LNCAP (cell line): Measurements from ENCODE around the gene TBC1D9B.

Experiments used
- TF ChIP-seq, protein P1 (sequence below): fragments of 450-650 bp; IDR thresholded peaks from 2 replicates; pipeline ENCODE4 v1.5.1; 2017; ENCODE audit warnings: mild to moderate bottlenecking

Gene TBC1D9B

GRCh38 chr5:179817470-179817840, 90.2 kb downstream of the TBC1D9B start:
- TF ChIP-seq, protein P1, sequence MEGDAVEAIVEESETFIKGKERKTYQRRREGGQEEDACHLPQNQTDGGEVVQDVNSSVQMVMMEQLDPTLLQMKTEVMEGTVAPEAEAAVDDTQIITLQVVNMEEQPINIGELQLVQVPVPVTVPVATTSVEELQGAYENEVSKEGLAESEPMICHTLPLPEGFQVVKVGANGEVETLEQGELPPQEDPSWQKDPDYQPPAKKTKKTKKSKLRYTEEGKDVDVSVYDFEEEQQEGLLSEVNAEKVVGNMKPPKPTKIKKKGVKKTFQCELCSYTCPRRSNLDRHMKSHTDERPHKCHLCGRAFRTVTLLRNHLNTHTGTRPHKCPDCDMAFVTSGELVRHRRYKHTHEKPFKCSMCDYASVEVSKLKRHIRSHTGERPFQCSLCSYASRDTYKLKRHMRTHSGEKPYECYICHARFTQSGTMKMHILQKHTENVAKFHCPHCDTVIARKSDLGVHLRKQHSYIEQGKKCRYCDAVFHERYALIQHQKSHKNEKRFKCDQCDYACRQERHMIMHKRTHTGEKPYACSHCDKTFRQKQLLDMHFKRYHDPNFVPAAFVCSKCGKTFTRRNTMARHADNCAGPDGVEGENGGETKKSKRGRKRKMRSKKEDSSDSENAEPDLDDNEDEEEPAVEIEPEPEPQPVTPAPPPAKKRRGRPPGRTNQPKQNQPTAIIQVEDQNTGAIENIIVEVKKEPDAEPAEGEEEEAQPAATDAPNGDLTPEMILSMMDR: no peak

DNA sequence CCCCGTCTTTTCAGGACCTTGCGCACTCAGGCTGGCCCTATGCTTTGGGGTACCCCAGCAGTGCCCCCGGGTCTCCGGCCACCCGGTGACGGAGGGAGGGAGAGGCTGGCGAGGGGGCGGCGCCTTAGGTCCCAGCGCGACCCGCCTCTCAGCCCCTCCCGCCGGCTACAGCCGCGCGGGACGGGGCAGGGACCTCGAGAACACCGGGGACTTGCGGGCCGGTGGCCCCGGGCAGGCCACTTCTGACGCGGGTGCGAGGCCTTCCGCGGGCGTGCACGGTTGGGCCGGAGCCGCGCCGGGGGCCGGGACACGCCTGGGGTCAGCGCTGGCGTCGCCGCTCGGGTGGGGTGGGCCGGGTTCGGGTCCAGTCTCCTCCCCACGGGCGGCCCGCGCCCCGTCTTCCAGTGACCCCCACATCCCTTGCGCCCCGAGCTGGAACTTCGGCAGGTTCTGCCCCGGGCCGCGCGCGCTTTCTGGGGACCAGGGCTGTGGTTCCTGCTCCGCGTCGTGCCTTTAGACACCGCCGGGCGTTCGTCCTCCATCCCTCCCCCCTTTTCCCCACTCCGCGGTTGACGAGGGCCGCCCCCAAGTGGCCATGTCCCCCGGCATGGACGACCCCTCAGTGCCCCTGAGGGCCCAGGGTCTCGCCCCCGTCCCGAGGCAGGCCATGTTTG, 90.8 kb downstream of the TBC1D9B start:
- TF ChIP-seq, protein P1: no peak

DNA sequence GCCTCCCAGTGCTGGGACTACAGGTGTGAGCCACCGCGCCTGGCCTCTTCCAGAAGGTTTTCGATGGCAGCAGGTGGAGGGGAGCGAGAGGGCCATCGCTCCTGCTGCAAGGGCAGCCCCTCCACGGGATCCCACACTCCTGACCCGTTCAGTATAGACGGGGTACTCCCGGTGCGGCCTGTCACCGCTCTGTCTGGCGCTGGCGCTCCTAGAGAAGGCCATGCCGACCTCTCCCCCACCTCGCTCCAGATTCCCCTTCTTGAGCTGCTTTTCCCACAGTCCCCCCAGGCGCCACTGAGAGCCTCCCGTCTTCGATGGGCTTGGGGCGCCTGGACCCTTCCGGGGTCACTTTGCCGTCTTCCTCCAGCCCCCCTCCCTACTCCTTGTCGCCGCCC, 91.3 kb downstream of the TBC1D9B start:
- TF ChIP-seq, protein P1: no peak

GRCh38 chr5:179815491-179816249, 92.0 kb downstream of the TBC1D9B start:
- TF ChIP-seq, protein P1: no peak

DNA sequence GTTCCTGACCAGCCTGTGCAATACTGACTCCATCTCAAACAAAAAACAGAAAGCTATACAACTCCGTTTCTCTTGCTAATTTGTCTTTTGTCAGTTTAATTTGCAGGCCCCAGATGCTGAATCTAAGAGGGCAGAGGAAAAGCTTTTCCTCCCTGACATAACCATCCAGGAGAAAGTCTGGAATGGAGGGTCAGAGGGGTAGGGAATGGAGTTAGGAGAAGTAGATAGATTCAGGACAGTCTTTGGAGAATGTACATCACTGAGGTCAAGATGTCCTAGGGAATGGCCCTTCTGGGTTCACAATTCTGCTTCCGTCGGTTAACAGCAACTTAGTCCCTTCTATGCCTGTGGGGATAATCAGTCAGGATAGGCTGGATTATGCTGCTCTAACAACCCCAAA, 93.6 kb downstream of the TBC1D9B start:
- TF ChIP-seq, protein P1: no peak

DNA sequence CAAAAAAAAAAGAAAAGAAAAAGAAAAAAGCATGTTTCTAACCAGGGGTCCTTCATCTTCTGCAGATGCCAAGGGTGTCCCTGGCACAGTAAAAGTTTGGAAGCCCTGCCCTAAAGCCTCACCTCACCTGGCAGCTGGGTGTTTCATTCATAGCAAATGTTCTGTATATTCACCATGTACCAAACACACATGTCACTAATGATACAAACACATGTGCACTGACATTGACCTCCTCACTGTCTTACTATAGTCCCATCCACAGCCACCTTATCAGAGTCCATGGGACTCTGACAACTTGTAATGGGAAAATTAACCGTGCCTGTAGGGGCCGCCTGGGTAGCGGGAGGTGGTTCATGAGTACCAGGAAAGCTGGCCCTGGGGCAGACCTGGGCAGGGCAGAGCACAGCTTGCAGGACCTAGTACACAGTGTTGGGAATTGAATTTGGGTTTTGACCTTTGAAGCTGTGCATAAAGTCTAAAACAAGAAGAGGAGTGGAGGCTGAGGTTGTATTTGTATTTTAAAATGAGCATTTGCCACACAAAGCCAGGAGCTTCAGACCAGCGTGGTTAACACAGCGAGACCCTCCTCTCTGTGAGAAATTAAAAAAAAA, 94.6 kb downstream of the TBC1D9B start:
- TF ChIP-seq, protein P1: no peak

- TF ChIP-seq, protein P1: no peak
Measured at GRCh38 chr5:179812135-179812825, 95.4 kb downstream of the TBC1D9B start.
